ENCODE data around the gene CDC42EP1. TPM values are rescaled to one million over a fixed set of nuclear protein-coding genes. Genes with fewer than 3 reads are reported as not detected.

The CDC42EP1 gene, protein sequence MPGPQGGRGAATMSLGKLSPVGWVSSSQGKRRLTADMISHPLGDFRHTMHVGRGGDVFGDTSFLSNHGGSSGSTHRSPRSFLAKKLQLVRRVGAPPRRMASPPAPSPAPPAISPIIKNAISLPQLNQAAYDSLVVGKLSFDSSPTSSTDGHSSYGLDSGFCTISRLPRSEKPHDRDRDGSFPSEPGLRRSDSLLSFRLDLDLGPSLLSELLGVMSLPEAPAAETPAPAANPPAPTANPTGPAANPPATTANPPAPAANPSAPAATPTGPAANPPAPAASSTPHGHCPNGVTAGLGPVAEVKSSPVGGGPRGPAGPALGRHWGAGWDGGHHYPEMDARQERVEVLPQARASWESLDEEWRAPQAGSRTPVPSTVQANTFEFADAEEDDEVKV
- 1.0 and 1.2 TPM in 2 replicates for total RNA-seq

DNA sequence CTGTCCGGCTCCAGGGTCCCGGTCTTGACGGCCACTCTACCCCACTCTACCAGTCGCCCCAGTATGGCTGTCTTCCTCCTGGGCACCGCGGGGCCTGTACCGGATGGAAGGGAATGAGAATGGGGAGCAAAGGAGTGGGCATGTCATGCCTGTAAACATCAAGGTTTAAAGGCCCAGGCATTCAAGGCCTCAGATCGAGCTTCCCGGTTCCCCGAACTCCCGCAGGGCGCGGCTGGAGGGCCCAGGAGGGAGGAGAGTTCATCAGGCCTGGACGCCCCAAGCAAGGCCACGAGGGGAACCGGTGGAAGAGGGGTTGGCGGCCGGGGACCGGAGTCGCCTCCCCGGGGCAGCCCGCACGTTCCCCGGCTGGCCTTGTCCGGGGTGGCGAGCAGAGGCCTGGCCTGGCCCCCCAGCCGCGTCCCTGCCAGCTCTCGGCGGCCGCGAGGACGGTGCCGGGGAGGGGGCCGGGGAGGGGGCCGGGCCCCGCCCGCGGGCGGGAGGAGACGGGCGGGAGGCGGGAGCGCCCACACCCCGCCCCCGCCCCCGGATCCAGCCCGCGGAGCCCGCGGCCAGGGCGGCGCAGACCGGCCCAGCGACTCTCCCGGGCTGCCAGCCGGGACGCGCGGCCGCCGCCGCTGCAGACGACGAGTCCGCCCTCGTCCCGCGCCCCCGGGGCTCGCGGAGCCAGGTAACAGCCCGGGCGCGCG is at the start of gene CDC42EP1:
TSS of gene CDC42EP1 (plus strand) at position 580 of the 707 bp plus-strand sequence. CDS start 5,870 bp downstream, outside the sequence.
- no peak for DNase-seq
- H3K4me3 Mint-ChIP-seq = peak within 1 kb of the TSS; percentile 67
- peak within 1 kb of the TSS; percentile 17 for H3K27ac Mint-ChIP-seq
- peaks cover 68% of the 10 kb centered on the region for H3K27me3 Mint-ChIP-seq
- H3K36me3 Mint-ChIP-seq (ENCODE audit: low read depth) = no peaks in the 10 kb centered on the region
- intact Hi-C loops (cut with micrococcal nuclease) = no loop called here
- H3K4me1 Mint-ChIP-seq = peaks cover 14% of the 10 kb centered on the region
- no peaks in the 10 kb centered on the region for H3K9me3 Mint-ChIP-seq

DNA sequence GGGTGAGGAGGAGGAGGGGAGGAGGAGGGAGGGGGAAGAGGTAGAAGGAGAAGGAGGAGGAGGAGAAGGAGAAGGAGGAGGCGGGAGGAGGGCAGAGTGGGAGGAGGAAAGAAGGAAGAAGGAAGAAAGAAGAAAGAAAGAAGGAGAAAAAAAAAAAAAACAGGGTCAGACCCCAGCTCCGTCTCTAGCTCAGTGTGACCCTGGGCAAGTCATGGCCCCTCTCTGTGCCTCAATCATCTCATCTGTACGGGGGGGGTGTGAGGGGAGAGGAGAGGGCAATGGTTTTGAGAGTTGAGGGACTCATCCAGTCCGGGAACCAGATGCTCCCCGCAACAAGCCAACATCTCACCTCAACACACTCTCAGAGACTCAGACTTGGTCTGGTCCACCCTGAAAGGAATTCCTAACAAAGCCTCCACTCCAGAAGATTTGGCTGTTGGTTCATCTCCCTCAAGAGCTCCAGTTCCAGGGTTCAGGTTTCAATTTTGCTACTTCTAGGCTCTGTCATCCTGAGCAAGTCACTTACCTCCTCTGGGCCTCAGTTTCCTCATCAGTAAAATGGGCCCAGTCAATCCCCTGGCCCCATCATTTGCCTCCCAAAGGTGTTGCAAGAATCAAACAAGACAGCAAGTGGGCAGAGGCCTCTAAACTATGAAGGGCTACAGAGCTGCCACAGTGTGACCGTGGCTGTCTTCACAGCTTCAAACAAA is 48.7 kb upstream of the CDC42EP1 start:
- DNase-seq = no peak
- no peaks in the 10 kb centered on the region for H3K4me1 Mint-ChIP-seq
- intact Hi-C loops (cut with micrococcal nuclease) = no loop called here
- no peak overlapping the region for H3K27ac Mint-ChIP-seq
- H3K4me3 Mint-ChIP-seq = no peak overlapping the region
- H3K27me3 Mint-ChIP-seq = peaks cover 13% of the 10 kb centered on the region
- H3K36me3 Mint-ChIP-seq (ENCODE audit: low read depth) = no peaks in the 10 kb centered on the region
- H3K9me3 Mint-ChIP-seq = no peaks in the 10 kb centered on the region

DNA sequence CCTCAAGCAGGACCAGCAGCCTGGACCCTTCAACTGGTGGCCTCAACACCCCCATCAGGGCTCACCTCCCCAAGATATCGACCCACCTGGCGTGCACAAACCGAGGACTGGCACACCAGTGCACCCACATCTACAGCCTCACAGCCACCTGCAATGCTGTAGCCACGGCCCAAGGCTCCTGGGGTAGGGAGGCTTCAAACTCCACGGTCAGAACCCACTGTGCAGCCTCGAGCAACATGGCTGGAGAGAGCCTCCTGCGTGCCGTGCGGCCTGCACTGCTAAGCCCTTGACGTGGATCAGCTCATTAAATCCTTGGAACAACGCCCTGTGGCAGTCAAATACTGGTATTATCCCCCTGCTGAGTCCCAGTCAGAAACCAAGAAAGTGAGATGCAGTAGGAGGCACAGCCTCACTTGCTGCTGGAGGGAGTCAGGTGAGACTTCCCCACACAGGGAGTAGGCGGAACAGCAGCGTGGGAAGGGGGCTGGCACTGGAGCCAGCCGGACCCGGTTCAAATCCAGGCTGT is 45.7 kb upstream of the CDC42EP1 start:
- H3K36me3 Mint-ChIP-seq (ENCODE audit: low read depth) = no peaks in the 10 kb centered on the region
- H3K27me3 Mint-ChIP-seq = peaks cover 25% of the 10 kb centered on the region
- no peak overlapping the region for H3K27ac Mint-ChIP-seq
- no peak for DNase-seq
- peaks cover 4% of the 10 kb centered on the region for H3K4me1 Mint-ChIP-seq
- H3K4me3 Mint-ChIP-seq = no peak overlapping the region
- intact Hi-C loops (cut with micrococcal nuclease) = no loop called here
- H3K9me3 Mint-ChIP-seq = no peaks in the 10 kb centered on the region

DNA sequence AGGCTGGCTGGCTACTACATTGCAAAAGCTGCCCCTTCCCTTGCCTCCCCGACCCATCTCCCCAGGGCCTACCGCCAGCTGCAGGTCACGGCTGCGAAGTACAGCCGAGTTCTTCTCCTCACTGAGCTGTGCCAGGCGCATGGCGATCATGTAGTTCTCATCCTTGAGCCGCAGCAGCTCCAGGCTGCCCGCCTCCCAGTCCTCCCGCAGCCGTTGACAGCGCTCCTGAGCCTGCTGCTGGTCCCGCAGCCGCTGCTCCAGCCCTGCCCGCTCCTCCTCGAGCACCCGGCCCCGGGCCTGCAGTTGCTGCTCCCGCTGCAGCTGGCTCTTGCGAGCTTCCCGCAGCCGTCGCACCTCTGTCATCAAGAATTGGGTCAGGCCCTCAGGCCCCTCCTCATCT is 44.4 kb upstream of the CDC42EP1 start:
- Mint-ChIP-seq H3K27ac (no peak overlapping the region), H3K9me3 (no peaks in the 10 kb centered on the region), H3K36me3 (ENCODE audit: low read depth) (no peaks in the 10 kb centered on the region), H3K4me1 (peaks cover 4% of the 10 kb centered on the region), H3K4me3 (no peak overlapping the region), H3K27me3 (peaks cover 35% of the 10 kb centered on the region)
- intact Hi-C loops (cut with micrococcal nuclease) = no loop called here
- DNase-seq = no peak

DNA sequence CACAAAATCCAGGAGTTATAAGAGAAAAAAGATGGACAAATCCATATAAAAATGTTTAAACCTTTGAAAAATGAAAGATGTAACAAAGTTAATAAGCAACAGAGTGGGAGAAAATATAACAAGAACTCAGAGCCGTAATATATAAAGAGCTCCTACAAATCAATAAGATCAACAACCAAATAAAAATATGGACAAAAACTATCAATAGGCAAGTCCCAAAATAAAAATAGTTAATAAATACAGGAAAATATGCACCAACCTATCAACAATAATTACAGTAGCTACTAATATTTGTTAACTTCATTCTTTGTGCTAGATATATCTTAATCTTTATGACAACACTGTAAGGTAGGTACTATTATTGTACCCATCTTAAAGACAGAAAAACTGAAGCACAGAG is 43.8 kb upstream of the CDC42EP1 start:
- peaks cover 41% of the 10 kb centered on the region for H3K27me3 Mint-ChIP-seq
- no peak overlapping the region for H3K4me3 Mint-ChIP-seq
- intact Hi-C loops (cut with micrococcal nuclease) = no loop called here
- H3K27ac Mint-ChIP-seq = no peak overlapping the region
- H3K36me3 Mint-ChIP-seq (ENCODE audit: low read depth) = no peaks in the 10 kb centered on the region
- no peaks in the 10 kb centered on the region for H3K9me3 Mint-ChIP-seq
- H3K4me1 Mint-ChIP-seq = peaks cover 4% of the 10 kb centered on the region
- DNase-seq = no peak

DNA sequence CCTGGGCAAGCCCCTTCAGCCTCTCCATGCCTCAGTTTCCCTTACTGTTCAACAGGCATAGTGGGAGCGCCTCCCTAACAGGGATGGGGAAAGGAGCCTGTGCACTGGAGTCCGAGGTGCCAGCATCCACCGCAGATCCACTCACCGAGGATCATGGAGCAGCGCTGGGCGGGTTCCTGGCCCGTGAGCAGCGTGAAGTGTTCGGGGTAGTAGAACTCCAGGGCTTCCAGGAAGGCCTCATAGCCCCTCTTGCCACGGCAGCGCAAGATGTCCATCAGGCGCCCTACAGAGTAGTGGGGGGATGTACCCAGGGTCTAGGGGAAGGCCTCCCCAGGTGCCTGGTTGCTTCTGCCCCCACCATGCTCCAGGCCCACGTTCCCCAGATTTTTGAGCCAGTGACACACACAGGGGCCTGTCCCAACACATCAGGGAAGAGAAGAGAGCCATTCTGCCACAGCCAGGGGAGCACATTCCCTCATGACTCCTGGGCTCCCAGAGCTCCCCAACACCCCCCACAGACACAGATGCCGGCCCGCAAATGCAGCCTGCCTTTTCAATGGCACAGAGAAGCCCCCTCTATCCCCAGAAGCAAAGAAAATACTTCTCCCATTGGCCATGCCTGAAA is 42.3 kb upstream of the CDC42EP1 start:
- Mint-ChIP-seq H3K27me3 (peaks cover 56% of the 10 kb centered on the region), H3K27ac (no peak overlapping the region), H3K36me3 (ENCODE audit: low read depth) (no peaks in the 10 kb centered on the region), H3K4me1 (peaks cover 4% of the 10 kb centered on the region), H3K9me3 (no peaks in the 10 kb centered on the region), H3K4me3 (peak overlapping the region; percentile 67)
- DNase-seq = no peak
- intact Hi-C loops (cut with micrococcal nuclease) = no loop called here

DNA sequence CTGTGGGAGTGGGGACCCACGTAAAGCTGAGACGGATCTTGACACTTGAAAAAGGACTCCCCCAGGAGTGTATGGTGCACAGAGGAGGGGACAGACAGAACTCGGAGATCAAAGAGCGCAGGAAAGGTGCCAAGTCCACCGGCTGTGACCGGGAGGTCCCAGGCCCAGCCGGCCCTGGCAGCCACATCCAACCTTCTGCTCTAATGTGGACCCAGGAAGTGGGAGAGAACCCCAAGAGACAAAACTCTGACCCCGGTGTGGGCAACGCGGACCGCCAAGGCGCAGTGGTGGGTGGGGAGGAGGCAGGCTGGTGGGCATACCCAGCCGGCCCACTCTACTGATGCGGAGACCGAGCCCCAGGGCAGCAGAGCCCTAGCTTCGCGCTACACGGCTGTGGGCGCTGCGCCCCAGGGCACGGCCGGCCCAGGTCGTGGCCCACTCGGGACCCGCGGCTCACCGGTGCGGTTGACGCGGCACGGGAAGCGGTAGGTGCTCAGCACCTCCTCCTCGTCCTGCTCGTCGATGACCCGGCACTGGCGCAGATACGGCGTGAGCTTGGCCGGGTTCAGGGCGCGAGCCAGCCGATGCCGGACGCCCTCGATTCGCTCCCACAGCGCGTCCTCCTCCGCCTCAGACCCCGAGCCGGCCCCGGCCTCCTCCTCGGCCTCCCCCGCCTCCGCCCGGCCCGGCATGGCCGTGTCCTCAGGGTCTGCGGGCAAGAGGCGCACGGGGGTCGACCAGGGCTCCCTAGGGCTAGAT is 41.6 kb upstream of the CDC42EP1 start:
- H3K9me3 Mint-ChIP-seq = no peaks in the 10 kb centered on the region
- intact Hi-C loops (cut with micrococcal nuclease) = no loop called here

DNA sequence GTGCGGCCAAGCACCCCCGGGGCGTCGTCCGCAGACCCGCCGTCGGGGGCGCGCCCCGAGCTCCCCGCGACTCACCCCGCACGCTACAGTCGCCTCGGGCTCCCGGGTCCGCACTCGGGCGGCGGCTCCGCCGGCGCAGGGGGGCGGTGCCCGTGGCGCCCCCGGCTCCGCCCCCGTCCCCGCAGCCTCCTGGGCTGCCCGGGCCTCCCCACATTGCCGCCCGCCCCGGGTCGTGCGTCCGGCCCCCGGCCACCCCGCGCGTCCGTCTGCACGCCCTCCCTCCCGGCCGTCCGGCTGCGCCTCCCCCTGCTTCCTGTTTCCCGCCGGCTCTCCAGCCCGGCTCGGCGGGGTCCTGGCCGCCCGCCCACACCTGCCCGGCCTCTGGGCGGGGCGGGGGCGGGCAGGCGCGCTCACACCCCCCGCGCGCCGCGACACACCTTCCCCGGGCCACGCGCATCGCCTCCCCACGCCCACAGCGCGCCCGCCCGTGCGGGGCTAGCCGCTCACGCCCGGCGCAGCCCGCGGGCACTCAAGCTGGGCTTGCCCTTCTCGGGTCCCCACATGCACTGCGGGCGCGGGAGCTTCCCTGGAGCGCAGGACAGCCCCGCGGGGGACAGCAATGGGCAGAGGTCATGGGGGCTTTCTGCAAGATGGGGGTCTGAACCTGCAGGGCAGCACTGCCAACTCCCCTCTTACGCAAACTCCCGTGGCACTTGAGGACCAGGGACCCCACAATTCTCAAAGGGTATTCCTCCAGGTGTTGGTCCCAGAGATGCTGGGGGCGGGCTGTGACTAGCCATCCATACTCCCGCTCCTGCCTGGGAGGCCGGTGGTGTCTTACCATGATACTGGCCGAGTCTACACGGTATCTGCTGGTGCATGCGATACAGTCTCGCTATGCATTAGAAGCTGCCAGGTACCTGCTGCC is 40.7 kb upstream of the CDC42EP1 start, which contains the start of gene CARD10:
TSS of gene CARD10 (minus strand) at position 148 of the 928 bp plus-strand sequence. CDS start 215 bp downstream, outside the sequence.
- Mint-ChIP-seq H3K36me3 (ENCODE audit: low read depth) (no peaks in the 10 kb centered on the region), H3K27me3 (peaks cover 60% of the 10 kb centered on the region), H3K27ac (no peak within 1 kb of the TSS), H3K9me3 (no peaks in the 10 kb centered on the region), H3K4me3 (peak within 1 kb of the TSS; percentile 67), H3K4me1 (peaks cover 4% of the 10 kb centered on the region)
- peak; percentile 73 for DNase-seq
- intact Hi-C loops (cut with micrococcal nuclease) = no loop called here

More for the DNA sequence above, 41.6 kb upstream of the CDC42EP1 start:
- Mint-ChIP-seq H3K27ac (no peak overlapping the region), H3K4me3 (peak overlapping the region; percentile 67), H3K4me1 (peaks cover 4% of the 10 kb centered on the region), H3K27me3 (peaks cover 59% of the 10 kb centered on the region), H3K36me3 (ENCODE audit: low read depth) (no peaks in the 10 kb centered on the region)
- DNase-seq = no peak

DNA sequence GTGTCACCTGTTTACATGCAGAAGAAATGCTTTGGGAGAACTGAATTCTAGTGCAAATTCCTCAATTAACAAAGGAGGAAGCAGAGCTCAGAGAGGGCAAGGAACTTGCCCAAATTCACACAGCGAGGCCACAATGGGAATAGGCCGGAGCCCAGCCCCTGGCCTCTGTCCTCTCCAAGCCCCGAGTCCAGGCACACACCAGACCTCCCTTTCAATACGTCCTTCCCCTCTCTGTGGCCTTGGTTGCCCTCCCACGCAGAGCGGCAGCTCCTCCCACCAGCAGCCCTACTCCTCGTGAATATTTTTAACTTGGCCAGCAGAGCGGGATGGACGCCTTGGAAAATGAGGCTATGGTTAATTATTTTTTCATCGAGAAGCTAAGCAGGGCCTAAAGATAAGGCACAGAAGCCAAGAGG is 39.5 kb upstream of the CDC42EP1 start:
- H3K9me3 Mint-ChIP-seq = no peaks in the 10 kb centered on the region
- DNase-seq = no peak
- H3K4me3 Mint-ChIP-seq = no peak overlapping the region
- H3K36me3 Mint-ChIP-seq (ENCODE audit: low read depth) = no peaks in the 10 kb centered on the region
- no peak overlapping the region for H3K27ac Mint-ChIP-seq
- intact Hi-C loops (cut with micrococcal nuclease) = no loop called here
- H3K4me1 Mint-ChIP-seq = peaks cover 8% of the 10 kb centered on the region
- peaks cover 57% of the 10 kb centered on the region for H3K27me3 Mint-ChIP-seq

DNA sequence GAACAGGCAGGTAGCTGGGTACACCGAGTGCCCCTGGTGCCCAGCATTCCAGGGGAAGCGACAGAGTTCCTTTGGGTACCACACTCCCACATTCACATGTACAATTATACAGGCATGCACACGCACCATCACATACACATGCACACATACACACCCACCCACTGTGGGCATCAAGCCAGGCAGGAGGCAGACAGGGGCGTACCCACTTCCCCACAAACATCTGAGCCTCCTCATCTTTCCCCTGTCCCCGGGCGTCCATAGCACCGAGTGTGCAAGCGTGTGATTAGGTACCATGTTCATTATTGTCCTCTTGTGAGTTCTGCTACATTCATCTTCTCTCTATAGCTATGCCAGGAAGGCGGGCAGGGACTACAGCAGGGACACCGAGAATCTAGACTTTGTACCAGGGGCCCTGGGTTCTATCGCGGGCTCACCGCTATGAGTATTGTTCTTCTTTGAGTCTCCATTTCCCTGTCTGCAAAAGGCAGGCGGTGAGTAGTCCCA is 39.0 kb upstream of the CDC42EP1 start:
- intact Hi-C loops (cut with micrococcal nuclease) = no loop called here
- H3K27ac Mint-ChIP-seq = no peak overlapping the region
- no peak overlapping the region for H3K4me3 Mint-ChIP-seq
- peaks cover 54% of the 10 kb centered on the region for H3K27me3 Mint-ChIP-seq
- H3K36me3 Mint-ChIP-seq (ENCODE audit: low read depth) = no peaks in the 10 kb centered on the region
- no peak for DNase-seq
- no peaks in the 10 kb centered on the region for H3K9me3 Mint-ChIP-seq
- peaks cover 12% of the 10 kb centered on the region for H3K4me1 Mint-ChIP-seq

DNA sequence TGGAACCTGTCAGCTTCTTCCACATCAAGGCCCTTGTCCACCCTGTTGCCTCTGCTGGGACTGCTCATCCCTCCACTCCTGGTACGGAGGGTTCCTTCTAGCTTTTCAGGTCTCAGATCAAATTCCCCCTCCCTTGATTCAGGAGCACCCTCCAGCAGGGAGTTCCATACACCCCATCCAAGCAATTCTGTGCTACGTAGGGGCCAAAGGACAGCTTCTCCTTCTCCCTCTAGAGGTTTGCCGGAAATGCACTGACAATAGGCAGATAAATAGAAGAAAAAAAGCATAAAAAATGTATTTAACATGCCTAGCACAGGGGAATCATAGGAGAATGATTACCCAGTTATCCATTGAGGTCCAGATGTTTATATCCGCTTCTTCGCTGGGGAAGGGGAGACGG is 37.8 kb upstream of the CDC42EP1 start:
- Mint-ChIP-seq H3K9me3 (no peaks in the 10 kb centered on the region), H3K27me3 (peaks cover 49% of the 10 kb centered on the region), H3K27ac (no peak overlapping the region), H3K4me1 (peaks cover 12% of the 10 kb centered on the region), H3K36me3 (ENCODE audit: low read depth) (no peaks in the 10 kb centered on the region), H3K4me3 (no peak overlapping the region)
- intact Hi-C loops (cut with micrococcal nuclease) = no loop called here
- DNase-seq = no peak

All from activated CD4-positive, alpha-beta T cell treated with anti-CD3 and anti-CD28 coated beads, Interleukin-2, amount 10 ng/mL, durations not matched to agents 24 days and 14 days (primary cell).